Endodermal cell (in vitro differentiated cells): ENCODE results near the gene TRABD2B. TPM values are rescaled to one million over a fixed set of nuclear protein-coding genes. Genes with fewer than 3 reads are reported as not detected.

Source experiments
- DNase-seq: peaks from one replicate; pipeline ENCODE4 v3.0.0-alpha.2; 2017
- H3K27ac ChIP-seq: 2 replicates; pipeline ENCODE4 v1.5.1; 2013; ENCODE audit warnings: mild to moderate bottlenecking, low read depth, low read length, moderate library complexity
- H3K27me3 ChIP-seq: 2 replicates; pipeline ENCODE4 v1.6.1; 2013; ENCODE audit warnings: mild to moderate bottlenecking, low read length, moderate library complexity; ENCODE audit not compliant: insufficient read depth, control insufficient read depth, poor library complexity, severe bottlenecking
- H3K36me3 ChIP-seq: 2 replicates; pipeline ENCODE4 v1.7.0; 2013; ENCODE audit warnings: mild to moderate bottlenecking, low read length, moderate library complexity; ENCODE audit not compliant: control insufficient read depth, insufficient read depth
- H3K4me1 ChIP-seq: one replicate; pipeline ENCODE4 v1.7.0; 2013; ENCODE audit warnings: low read length; ENCODE audit not compliant: control insufficient read depth, insufficient read depth
- H3K4me3 ChIP-seq: 2 replicates; pipeline ENCODE4 v1.5.1; 2013; ENCODE audit warnings: mild to moderate bottlenecking, low read length, moderate library complexity
- H3K9ac ChIP-seq: 2 replicates; pipeline ENCODE4 v1.6.1; 2013; ENCODE audit warnings: mild to moderate bottlenecking, low read length, moderate library complexity; ENCODE audit not compliant: poor library complexity, severe bottlenecking; ENCODE audit errors: extremely low read depth
- H3K9me3 ChIP-seq: 2 replicates; pipeline ENCODE4 v1.6.1; 2013; ENCODE audit warnings: mild to moderate bottlenecking, low read length, moderate library complexity; ENCODE audit not compliant: control insufficient read depth
- H3K27ac Mint-ChIP-seq: 2 replicates; pipeline ENCODE4 v1.8.0; 2020; ENCODE audit warnings: mixed read lengths
- H3K27me3 Mint-ChIP-seq: 2 replicates; pipeline ENCODE4 v1.8.0; 2021; ENCODE audit warnings: mild to moderate bottlenecking, mixed read lengths; ENCODE audit not compliant: insufficient read depth
- H3K36me3 Mint-ChIP-seq: 2 replicates; pipeline ENCODE4 v1.8.0; 2020; ENCODE audit warnings: low read depth, mixed read lengths
- H3K4me1 Mint-ChIP-seq: 2 replicates; pipeline ENCODE4 v1.8.0; 2020; ENCODE audit warnings: mixed read lengths
- H3K4me3 Mint-ChIP-seq: 2 replicates; pipeline ENCODE4 v1.8.0; 2020; ENCODE audit warnings: mild to moderate bottlenecking, moderate library complexity, mixed read lengths
- H3K9me3 Mint-ChIP-seq: 2 replicates; pipeline ENCODE4 v1.8.0; 2020; ENCODE audit warnings: mild to moderate bottlenecking, mixed read lengths
- CTCF ChIP-seq: fragments of 200-600 bp; sonication (generic); conservative IDR thresholded peaks from 2 replicates; pipeline ENCODE4 v1.5.0; 2021; ENCODE audit warnings: antibody characterized with exemption, mild to moderate bottlenecking
- WGBS, 2 experiments: methylation state at CpG; one replicate each; pipeline versions ENCODE4 v1.1.5 to v1.1.7; 2013; ENCODE audit warnings: missing lambda C conversion rate in 2 of 2, mixed read lengths in 1 of 2; ENCODE audit not compliant: insufficient coverage in 1 of 2, insufficient read length in 1 of 2; 5-methylcytosine and 5-hydroxymethylcytosine counted together
- total RNA-seq, 2 donors: library from RNA; stranded (reverse); fragmentation: NEBNext Ultra II Directional in 1 of 2; extraction: Animal tissue kit (Norgen Biotek cat#: 25700) in 1 of 2; gene quantifications; 2 replicates in 1 of 2; 3 replicates in 1 of 2; pipeline ENCODE4 v1.2.1, GENCODE V29; 2021

Gene TRABD2B
- total RNA-seq, 2 donors from 2014 or later = 24.4 to 28.0 TPM

GRCh38 chr1:47792779-47793178, 204.4 kb downstream of the TRABD2B start:
- no peak for DNase-seq
- H3K27me3 Mint-ChIP-seq = no peaks in the 10 kb centered on the region
- H3K4me1 ChIP-seq = no peaks in the 10 kb centered on the region
- H3K27me3 ChIP-seq = no peaks in the 10 kb centered on the region
- no peak overlapping the region for H3K4me3 ChIP-seq
- H3K9ac ChIP-seq = no peak overlapping the region
- H3K27ac ChIP-seq = no peak overlapping the region
- no peaks in the 10 kb centered on the region for H3K9me3 ChIP-seq
- H3K4me3 Mint-ChIP-seq = no peak overlapping the region
- no peak overlapping the region for H3K27ac Mint-ChIP-seq
- peaks cover 91% of the 10 kb centered on the region for H3K36me3 ChIP-seq
- H3K4me1 Mint-ChIP-seq = no peaks in the 10 kb centered on the region
- TF ChIP-seq CTCF = no peak
- peaks cover 69% of the 10 kb centered on the region for H3K36me3 Mint-ChIP-seq
- WGBS, 2 experiments = 84% methylated on average over 3 of the region's 3 CpGs; no CpG with 5 or more reads in 1 of the 2 experiments
- H3K9me3 Mint-ChIP-seq = no peaks in the 10 kb centered on the region

GRCh38 chr1:47791879-47792608, 205.1 kb downstream of the TRABD2B start:
- Histone ChIP-seq H3K4me1 (no peaks in the 10 kb centered on the region), H3K36me3 (peaks cover 93% of the 10 kb centered on the region), H3K27me3 (no peaks in the 10 kb centered on the region), H3K4me3 (no peak overlapping the region), H3K9me3 (no peaks in the 10 kb centered on the region), H3K9ac (no peak overlapping the region), H3K27ac (no peak overlapping the region)
- no peak for DNase-seq
- H3K27ac Mint-ChIP-seq = no peak overlapping the region
- no peaks in the 10 kb centered on the region for H3K4me1 Mint-ChIP-seq
- WGBS, 2 experiments = 91 to 92% methylated on average over 5 to 7 of the region's 7 CpGs
- no peak for TF ChIP-seq CTCF
- H3K9me3 Mint-ChIP-seq = no peaks in the 10 kb centered on the region
- no peaks in the 10 kb centered on the region for H3K27me3 Mint-ChIP-seq
- no peak overlapping the region for H3K4me3 Mint-ChIP-seq
- H3K36me3 Mint-ChIP-seq = peaks cover 67% of the 10 kb centered on the region

- 92 to 93% methylated on average over 1 to 4 of the region's 4 CpGs for WGBS, 2 experiments
- Histone ChIP-seq H3K4me1 (no peaks in the 10 kb centered on the region), H3K27me3 (no peaks in the 10 kb centered on the region), H3K27ac (no peak overlapping the region), H3K36me3 (peaks cover 75% of the 10 kb centered on the region), H3K9me3 (no peaks in the 10 kb centered on the region), H3K9ac (no peak overlapping the region), H3K4me3 (no peak overlapping the region)
- Mint-ChIP-seq H3K36me3 (peaks cover 59% of the 10 kb centered on the region), H3K4me3 (no peak overlapping the region), H3K4me1 (no peaks in the 10 kb centered on the region), H3K27me3 (no peaks in the 10 kb centered on the region), H3K27ac (no peak overlapping the region), H3K9me3 (no peaks in the 10 kb centered on the region)
- no peak for DNase-seq
- no peak for TF ChIP-seq CTCF
Observed at GRCh38 chr1:47788761-47789160, 208.4 kb downstream of the TRABD2B start.
